Duodenal mucosa (tissue), 2 donors: ENCODE measurements around the gene PHAF1.
A peak's percentile ranks its signal among the peaks of the same experiment; 100 is the strongest.

Source experiments
- H3K27ac ChIP-seq: one replicate; pipeline ENCODE4 v1.7.0; 2013; ENCODE audit warnings: low read depth, low read length
- H3K27me3 ChIP-seq, 2 donors: one replicate each; pipeline ENCODE4 v1.7.0; 2013; ENCODE audit warnings: low read length in 2 of 2, control low read depth in 1 of 2; ENCODE audit not compliant: insufficient read depth in 2 of 2, control insufficient read depth in 1 of 2
- H3K36me3 ChIP-seq, 2 donors: one replicate each; pipeline ENCODE4 v1.7.0; 2013; ENCODE audit warnings: low read length in 2 of 2, control low read depth in 1 of 2; ENCODE audit not compliant: insufficient read depth in 2 of 2, control insufficient read depth in 1 of 2
- H3K4me1 ChIP-seq, 2 donors: one replicate each; pipeline ENCODE4 v1.7.0; 2013; ENCODE audit warnings: low read length in 2 of 2, control low read depth in 1 of 2; ENCODE audit not compliant: insufficient read depth in 2 of 2, control insufficient read depth in 1 of 2
- H3K4me3 ChIP-seq, 2 donors: one replicate each; pipeline ENCODE4 v1.7.0; 2013; ENCODE audit warnings: low read length in 2 of 2, low read depth in 1 of 2
- H3K9ac ChIP-seq, 2 donors: one replicate each; pipeline ENCODE4 v1.7.0; 2013; ENCODE audit warnings: low read length in 2 of 2, low read depth in 1 of 2
- H3K9me3 ChIP-seq, 2 donors: one replicate each; pipeline ENCODE4 v1.7.0; 2013; ENCODE audit warnings: low read length in 2 of 2, control low read depth in 1 of 2; ENCODE audit not compliant: control insufficient read depth in 1 of 2

The PHAF1 gene

DNA sequence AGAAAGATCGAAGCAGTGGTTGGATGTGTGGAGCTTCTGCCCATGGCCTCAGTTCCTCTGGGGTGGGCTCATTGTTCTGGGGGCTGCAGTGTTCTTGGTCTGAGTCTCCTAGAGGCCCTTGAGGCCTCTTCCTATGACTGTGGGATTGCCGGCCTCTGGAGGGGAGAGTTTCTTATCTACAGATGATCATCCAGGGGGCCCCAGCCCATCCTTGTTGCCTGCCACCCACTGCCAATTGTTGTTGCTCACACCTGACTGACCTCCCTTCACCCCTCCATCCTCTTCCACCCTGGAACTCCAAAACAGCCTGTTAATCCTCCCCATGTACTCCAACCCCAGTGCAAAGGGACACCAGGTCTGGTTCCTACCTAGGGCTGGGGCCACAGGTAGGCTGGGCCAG, 35.2 kb downstream of the PHAF1 start:
- Histone ChIP-seq H3K36me3 (peaks cover 28 to 86% of the 10 kb centered on the region in 2 donors), H3K9ac (no peak overlapping the region), H3K9me3 (no peaks in the 10 kb centered on the region), H3K4me1 (no peaks in the 10 kb centered on the region), H3K27me3 (no peaks in the 10 kb centered on the region), H3K27ac (no peak overlapping the region), H3K4me3 (no peak overlapping the region)

DNA sequence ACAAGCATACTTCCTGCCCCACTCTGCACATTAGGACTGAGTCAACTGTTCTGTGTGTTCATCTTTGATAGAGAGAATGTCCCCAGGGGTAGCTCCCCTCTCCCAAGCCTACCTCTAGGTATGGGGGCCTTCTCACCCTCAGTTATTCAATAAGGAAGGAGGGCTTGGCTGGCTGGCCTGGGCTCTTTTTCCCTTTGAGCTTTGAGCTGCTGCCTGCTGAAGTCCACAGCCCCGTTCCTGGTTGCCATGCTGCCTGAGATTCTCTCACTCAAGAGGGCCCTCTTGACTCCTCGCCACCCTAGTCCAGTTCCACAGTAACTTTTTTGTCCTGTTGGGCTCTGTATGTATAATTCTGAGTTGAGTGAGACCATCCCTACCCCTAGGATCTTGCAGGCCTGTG, 36.0 kb downstream of the PHAF1 start:
- Histone ChIP-seq H3K9me3 (no peaks in the 10 kb centered on the region), H3K27ac (no peak overlapping the region), H3K36me3 (peaks cover 20 to 78% of the 10 kb centered on the region in 2 donors), H3K4me3 (no peak overlapping the region), H3K9ac (no peak overlapping the region), H3K4me1 (peaks cover 0 to 3% of the 10 kb centered on the region in 2 donors), H3K27me3 (no peaks in the 10 kb centered on the region)

DNA sequence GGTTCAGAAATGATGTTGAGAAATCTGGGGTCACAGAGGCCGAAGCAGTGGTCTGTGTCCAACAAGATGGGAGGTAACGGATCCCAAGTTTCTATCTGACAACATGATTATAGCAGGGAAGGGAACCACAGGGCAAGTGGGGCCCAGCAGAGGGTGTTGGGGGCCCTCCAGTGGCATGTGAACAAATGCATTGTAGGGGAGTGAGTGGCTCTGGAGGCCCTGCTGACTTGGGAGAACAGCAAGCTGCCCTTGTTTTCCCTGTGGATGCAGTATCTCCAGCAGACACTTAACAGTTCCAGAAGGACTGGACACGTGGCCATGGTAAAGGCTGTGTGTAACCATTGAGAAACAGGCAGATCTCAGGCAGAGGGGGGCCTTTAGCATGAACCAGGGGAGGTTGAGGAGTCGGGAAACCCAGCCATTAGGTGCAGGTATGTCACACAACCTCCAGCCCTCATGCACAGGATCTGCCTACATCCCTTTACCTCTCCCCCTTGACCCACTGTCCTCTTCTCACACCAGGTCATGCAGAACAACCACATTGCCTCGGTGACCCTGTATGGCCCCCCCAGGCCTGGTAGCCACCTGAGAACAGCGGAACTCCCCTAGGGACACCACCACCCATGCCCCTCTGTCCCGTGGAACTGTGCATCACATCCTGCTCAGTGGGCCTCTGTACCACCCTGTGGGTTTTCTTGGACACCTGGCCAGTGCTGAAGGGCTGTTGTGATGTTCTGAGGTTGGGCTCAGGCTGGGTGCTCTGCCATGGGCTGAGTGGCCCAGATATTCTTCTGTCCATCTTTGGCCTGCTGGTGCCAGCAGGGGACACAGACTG, 37.0 kb downstream of the PHAF1 start:
- Histone ChIP-seq H3K9ac (no peak overlapping the region), H3K36me3 (peaks cover 17 to 68% of the 10 kb centered on the region in 2 donors)

DNA sequence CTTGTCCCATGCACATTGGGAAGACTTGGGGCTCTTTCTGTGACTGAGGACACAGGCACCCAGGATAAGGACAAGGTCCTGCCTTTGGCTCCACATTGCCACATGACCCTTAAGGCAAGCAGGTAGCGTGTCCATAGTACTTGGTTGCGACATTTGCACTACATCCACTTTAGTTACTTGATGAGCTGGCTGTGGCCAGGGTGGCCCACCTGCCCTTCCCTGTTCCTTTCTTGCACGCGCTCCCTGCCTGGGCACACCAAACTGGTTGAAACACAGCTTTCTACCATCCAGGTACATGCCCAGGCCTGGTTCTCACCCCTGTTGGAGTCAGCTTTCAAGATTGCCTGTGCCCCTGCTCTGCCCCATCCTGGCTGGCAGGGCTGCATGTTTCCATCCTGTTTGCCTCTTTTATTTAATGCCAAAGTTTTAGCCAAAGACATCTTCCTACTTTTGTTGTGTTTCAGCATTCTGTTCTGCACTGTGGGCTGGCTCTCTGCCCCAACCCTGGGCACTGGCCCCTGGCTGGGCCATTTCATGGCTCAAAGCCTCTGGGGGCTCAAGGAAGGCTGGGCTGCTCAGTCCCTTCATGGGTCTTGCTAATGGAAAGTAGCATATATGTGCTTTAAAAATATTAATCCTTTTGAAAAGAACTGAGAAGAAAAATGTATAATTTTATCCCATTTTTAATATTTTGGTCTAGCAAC, 37.8 kb downstream of the PHAF1 start:
- H3K9ac ChIP-seq, result no peak overlapping the region

More for the DNA sequence above, 37.0 kb downstream of the PHAF1 start:
- Histone ChIP-seq H3K4me3 (no peak overlapping the region), H3K9me3 (no peaks in the 10 kb centered on the region), H3K4me1 (peaks cover 0 to 10% of the 10 kb centered on the region in 2 donors), H3K27ac (no peak overlapping the region), H3K27me3 (no peaks in the 10 kb centered on the region)

DNA sequence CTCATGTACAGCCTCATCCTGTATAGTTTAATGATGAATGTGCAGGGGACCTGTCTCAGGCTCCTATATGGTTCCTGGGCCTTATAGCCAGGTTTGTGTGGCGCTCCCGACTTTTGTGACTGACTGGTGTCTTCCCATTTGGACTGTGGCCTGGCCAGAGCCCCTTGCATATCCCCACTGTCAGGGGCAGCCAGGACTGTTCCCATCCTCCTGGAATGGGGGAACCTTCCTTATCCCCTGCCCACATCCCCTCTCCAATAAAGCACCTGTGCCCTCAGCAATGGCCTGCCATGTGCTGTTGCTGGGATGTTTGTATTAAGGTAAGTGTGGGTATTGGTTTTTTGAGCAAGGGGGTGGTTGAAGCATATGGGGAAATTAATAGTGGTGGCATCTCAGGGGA, 38.5 kb downstream of the PHAF1 start:
- Histone ChIP-seq H3K4me1 (peaks cover 0 to 10% of the 10 kb centered on the region in 2 donors), H3K36me3 (peaks cover 17 to 54% of the 10 kb centered on the region in 2 donors), H3K27me3 (no peaks in the 10 kb centered on the region), H3K4me3 (no peak overlapping the region), H3K9me3 (no peaks in the 10 kb centered on the region), H3K27ac (no peak overlapping the region), H3K9ac (no peak overlapping the region)

More for the DNA sequence above, 37.8 kb downstream of the PHAF1 start:
- no peaks in the 10 kb centered on the region for H3K27me3 ChIP-seq
- H3K27ac ChIP-seq, result no peak overlapping the region
- peaks cover 0 to 10% of the 10 kb centered on the region in 2 donors for H3K4me1 ChIP-seq
- H3K36me3 ChIP-seq, result peaks cover 17 to 59% of the 10 kb centered on the region in 2 donors
- H3K9me3 ChIP-seq, result no peaks in the 10 kb centered on the region
- no peak overlapping the region for H3K4me3 ChIP-seq

DNA sequence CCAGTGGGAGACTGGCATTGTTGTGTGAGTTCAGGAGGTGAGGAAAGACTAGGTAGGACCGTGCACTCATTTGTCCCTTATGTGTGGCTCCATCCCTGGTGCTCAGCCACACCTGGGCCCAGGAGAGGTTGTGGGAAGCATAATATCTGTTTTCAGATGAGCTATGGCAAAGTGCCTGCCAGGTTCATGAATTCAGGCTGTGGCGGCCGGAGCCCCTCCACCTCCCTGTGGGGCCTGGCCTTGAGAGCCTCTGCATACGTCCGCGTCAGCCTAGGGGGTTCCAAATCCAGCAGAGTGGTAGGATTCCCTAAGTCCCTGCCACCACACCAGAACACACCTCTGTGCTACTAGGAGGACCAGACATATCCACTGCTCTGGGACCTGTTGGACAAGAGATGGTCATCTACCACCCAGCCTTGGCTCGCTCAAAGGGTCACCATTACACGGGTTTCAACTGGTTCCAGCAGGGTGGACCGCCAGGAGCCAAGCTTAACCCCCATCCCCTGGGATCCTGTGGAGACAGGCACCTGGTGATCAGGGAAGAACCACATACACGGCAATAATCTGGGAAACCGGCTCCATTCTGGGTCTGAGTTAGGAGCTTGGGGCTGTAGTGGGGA, 39.0 kb downstream of the PHAF1 start:
- no peaks in the 10 kb centered on the region for H3K9me3 ChIP-seq
- H3K4me3 ChIP-seq, result no peak overlapping the region
- peaks cover 17 to 50% of the 10 kb centered on the region in 2 donors for H3K36me3 ChIP-seq
- no peak overlapping the region for H3K27ac ChIP-seq
- peaks cover 0 to 10% of the 10 kb centered on the region in 2 donors for H3K4me1 ChIP-seq
- H3K9ac ChIP-seq, result no peak overlapping the region
- H3K27me3 ChIP-seq, result no peaks in the 10 kb centered on the region

DNA sequence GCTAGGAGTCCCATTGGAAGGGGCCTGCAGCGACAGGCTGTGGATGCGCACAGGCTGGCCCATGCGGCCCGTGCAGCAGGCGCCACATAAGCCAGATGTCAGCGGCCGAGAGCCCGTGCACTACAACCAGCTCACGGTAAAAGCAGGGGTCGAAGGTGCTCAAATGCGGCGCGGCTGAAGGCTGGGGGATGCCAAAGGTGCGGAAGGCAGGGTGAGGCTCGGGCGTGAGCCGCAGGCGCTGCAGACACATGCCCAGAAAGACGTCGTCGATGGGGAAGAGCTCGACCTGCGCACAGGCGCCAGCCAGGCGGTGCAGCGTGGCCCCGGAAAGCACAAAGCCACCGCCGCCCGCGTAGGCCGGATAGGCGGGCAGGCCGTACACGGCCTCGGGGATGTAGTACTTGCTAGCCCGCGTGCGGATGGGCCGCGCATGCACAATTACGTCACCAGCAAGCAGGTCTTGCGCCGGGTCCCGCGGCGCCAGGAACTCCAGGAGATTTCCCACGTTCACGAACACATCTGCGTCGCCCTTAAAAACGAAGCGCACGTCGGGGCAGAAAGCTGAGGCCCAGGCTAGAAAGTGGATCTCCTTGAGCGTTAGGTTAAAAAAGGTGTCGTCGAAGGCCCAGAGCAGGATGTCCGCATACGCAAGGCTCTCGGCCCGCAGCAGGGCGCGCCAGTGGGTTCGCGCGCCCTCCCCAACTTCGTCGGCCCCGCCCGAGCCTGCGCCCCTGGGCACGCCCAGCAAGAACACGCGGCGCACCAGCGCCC, 39.7 kb downstream of the PHAF1 start:
- no peak overlapping the region for H3K4me3 ChIP-seq
- no peak overlapping the region for H3K27ac ChIP-seq
- peaks cover 11 to 43% of the 10 kb centered on the region in 2 donors for H3K36me3 ChIP-seq

DNA sequence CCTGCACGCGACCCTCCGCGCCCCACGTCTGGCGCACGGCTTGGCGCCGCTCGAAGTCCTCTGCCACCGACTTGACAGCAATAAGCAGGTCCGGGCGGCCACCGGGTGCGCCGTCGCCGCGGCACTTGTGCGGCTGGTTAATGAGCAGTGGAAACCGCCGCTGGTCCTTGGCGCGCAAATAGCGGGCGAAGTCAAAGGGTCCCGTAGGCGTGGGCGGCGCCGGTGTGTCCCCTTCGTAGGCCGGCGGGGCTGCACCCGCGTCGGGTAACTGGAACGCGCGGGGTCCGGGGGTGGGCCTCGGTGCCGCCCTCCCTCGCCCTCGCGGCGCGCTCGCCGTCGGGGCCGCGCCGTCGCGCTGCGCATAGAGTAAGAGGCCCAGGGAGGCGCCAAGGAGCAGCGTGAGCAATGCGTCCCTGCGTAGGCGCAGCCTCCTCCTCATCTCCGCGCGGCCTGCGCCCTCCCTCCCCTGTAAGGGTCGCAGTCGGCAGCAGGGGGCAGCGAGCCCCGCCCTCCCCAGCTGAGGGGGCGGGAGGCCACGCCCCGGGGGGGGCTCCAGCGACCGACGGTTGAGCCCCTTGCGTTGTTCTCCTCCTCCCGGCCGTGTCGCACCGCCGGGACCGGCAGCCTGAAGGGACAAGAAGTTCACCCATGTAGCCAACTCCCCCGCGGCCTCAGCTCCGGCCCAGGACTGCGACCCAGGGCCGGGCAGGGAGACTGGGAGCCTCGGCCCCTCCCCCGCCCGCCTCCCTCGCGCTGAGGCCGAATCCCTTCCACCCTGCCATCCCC, 40.5 kb downstream of the PHAF1 start:
- H3K4me3 ChIP-seq, result peak overlapping the region; percentile 59 to 73
- peaks cover 0 to 13% of the 10 kb centered on the region in 2 donors for H3K4me1 ChIP-seq
- no peaks in the 10 kb centered on the region for H3K27me3 ChIP-seq
- no peaks in the 10 kb centered on the region for H3K9me3 ChIP-seq
- peak overlapping the region; percentile 51 for H3K27ac ChIP-seq
- peaks cover 6 to 35% of the 10 kb centered on the region in 2 donors for H3K36me3 ChIP-seq
- H3K9ac ChIP-seq, result peak overlapping the region; percentile 51 to 58

More for the DNA sequence above, 39.7 kb downstream of the PHAF1 start:
- no peaks in the 10 kb centered on the region for H3K9me3 ChIP-seq
- H3K4me1 ChIP-seq, result peaks cover 0 to 10% of the 10 kb centered on the region in 2 donors
- no peak overlapping the region for H3K9ac ChIP-seq
- H3K27me3 ChIP-seq, result no peaks in the 10 kb centered on the region

DNA sequence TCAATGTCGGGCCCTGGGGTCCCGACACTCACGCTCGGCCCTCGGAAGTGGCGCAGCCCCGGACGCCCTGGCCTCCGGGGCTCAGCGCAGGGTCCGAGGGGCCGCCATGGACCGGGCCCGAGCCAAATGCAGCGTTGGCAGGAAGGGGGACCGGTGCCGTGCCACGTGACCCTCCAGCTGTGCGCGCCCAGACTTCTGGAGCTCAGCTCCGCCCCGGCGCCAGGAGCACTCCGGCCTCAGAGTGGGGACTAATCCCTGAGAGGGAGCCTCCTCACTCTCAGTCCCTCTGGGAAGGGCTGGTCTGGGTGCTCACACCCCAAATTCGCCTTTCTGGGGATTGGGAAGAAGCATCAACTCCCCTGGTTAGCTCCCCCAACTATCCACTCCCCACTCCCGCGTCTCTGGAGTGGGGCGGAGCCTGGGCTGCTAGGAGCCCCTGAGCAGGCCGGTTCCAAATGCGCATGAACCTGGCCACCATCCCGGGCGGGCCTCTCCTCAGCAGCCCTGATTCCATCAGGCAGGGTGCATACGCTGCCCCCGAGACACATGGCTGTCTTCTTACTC, 41.2 kb downstream of the PHAF1 start, which contains the start of gene B3GNT9:
B3GNT9 (minus strand) TSS at position 166 of the 564 bp plus-strand sequence. CDS start 513 bp downstream, outside the sequence.
- H3K4me3 ChIP-seq, result peak within 1 kb of the TSS; percentile 59 to 73
- no peaks in the 10 kb centered on the region for H3K9me3 ChIP-seq
- peaks cover 6 to 18% of the 10 kb centered on the region in 2 donors for H3K4me1 ChIP-seq
- no peaks in the 10 kb centered on the region for H3K27me3 ChIP-seq
- peaks cover 4 to 30% of the 10 kb centered on the region in 2 donors for H3K36me3 ChIP-seq
- peak within 1 kb of the TSS; percentile 51 to 58 for H3K9ac ChIP-seq
- peak within 1 kb of the TSS; percentile 51 for H3K27ac ChIP-seq
